Stimulated activated CD8-positive, alpha-beta memory T cell treated with anti-CD3 and anti-CD28 coated beads, Interleukin-12 subunit alpha, Interleukin-12 subunit beta, amount 100 ng/mL, for 1 hour (primary cell): ENCODE measurements around the gene ALG2.
"Not testable (repeated sequence)": the region's sequence is repeated elsewhere in the genome, so short reads cannot be mapped to it uniquely, and the experiment has no call there.

ENCODE experiments used
- DNase-seq: peaks from one replicate; pipeline ENCODE4 v3.0.0-alpha.2; 2020; ENCODE audit warnings: low read depth

The ALG2 gene

GRCh38 chr9:99238331-99238730 is 16.6 kb upstream of the ALG2 start:
- no peak for DNase-seq

GRCh38 chr9:99237849-99238248 is 16.1 kb upstream of the ALG2 start:
- not testable (repeated sequence) for DNase-seq

GRCh38 chr9:99237356-99237755 is 15.6 kb upstream of the ALG2 start:
- no peak for DNase-seq

- no peak for DNase-seq
Measured at GRCh38 chr9:99235926-99236634, 14.3 kb upstream of the ALG2 start.

GRCh38 chr9:99235069-99235468 is 13.3 kb upstream of the ALG2 start:
- DNase-seq = no peak

- no peak for DNase-seq
Measured at GRCh38 chr9:99234618-99235017, 12.9 kb upstream of the ALG2 start.

- no peak for DNase-seq
Measured at GRCh38 chr9:99231711-99232110, 10.0 kb upstream of the ALG2 start.

GRCh38 chr9:99230206-99230605 is 8.5 kb upstream of the ALG2 start:
- DNase-seq = no peak

- DNase-seq = no peak
Measured at GRCh38 chr9:99226054-99226453, 4.3 kb upstream of the ALG2 start.

- no peak for DNase-seq
Measured at GRCh38 chr9:99224445-99224844, 2.7 kb upstream of the ALG2 start.

- DNase-seq = no peak
Measured at GRCh38 chr9:99222416-99223270, 901 bp upstream of the ALG2 start.

- DNase-seq = no peak
Measured at GRCh38 chr9:99221266-99221620, 499 bp downstream of the ALG2 start.

GRCh38 chr9:99220011-99220410 is 1.7 kb downstream of the ALG2 start:
- no peak for DNase-seq

- DNase-seq = no peak
Measured at GRCh38 chr9:99216073-99216472, 5.7 kb downstream of the ALG2 start.

- no peak for DNase-seq
Measured at GRCh38 chr9:99213197-99213596, 8.5 kb downstream of the ALG2 start.

- no peak for DNase-seq
Measured at GRCh38 chr9:99211746-99212145, 10.0 kb downstream of the ALG2 start.

- no peak for DNase-seq
Measured at GRCh38 chr9:99210572-99210971, 11.2 kb downstream of the ALG2 start.

- DNase-seq = no peak
Measured at GRCh38 chr9:99201603-99202002, 20.1 kb downstream of the ALG2 start.

- no peak for DNase-seq
Measured at GRCh38 chr9:99199938-99200539, 21.7 kb downstream of the ALG2 start.

GRCh38 chr9:99197987-99198386 is 23.8 kb downstream of the ALG2 start:
- no peak for DNase-seq

GRCh38 chr9:99197124-99197630 is 24.6 kb downstream of the ALG2 start:
- DNase-seq = no peak

GRCh38 chr9:99196484-99196883 is 25.3 kb downstream of the ALG2 start:
- not testable (repeated sequence) for DNase-seq

- DNase-seq = no peak
Measured at GRCh38 chr9:99193466-99193821, 28.3 kb downstream of the ALG2 start.
